NCI-H2196 (cell line): ENCODE data around the gene NPHP4.

ENCODE experiments used
- DNase-seq: peaks from one replicate; lab custom pipeline; 2025; ENCODE audit not compliant: unreplicated experiment; lab: John Stamatoyannopoulos, UW

NPHP4 gene

GRCh38 chr1:5882367-5883128 is 109.7 kb downstream of the NPHP4 start:
- no peak for DNase-seq

- no peak for DNase-seq
Observed at GRCh38 chr1:5881526-5882222, 110.6 kb downstream of the NPHP4 start.

- DNase-seq, result no peak
Observed at GRCh38 chr1:5880630-5881405, 111.4 kb downstream of the NPHP4 start.

GRCh38 chr1:5879421-5879820 is 112.8 kb downstream of the NPHP4 start:
- no peak for DNase-seq

- DNase-seq, result no peak
Observed at GRCh38 chr1:5878971-5879370, 113.3 kb downstream of the NPHP4 start.

- no peak for DNase-seq
Observed at GRCh38 chr1:5877683-5878530, 114.3 kb downstream of the NPHP4 start.

- no peak for DNase-seq
Observed at GRCh38 chr1:5877001-5877400, 115.2 kb downstream of the NPHP4 start.

GRCh38 chr1:5876094-5876650 is 116.1 kb downstream of the NPHP4 start:
- DNase-seq, result no peak

- no peak for DNase-seq
Observed at GRCh38 chr1:5875345-5875910, 116.8 kb downstream of the NPHP4 start.

- DNase-seq, result no peak
Observed at GRCh38 chr1:5874416-5875110, 117.7 kb downstream of the NPHP4 start.

- no peak for DNase-seq
Observed at GRCh38 chr1:5873556-5873955, 118.7 kb downstream of the NPHP4 start.

- no peak for DNase-seq
Observed at GRCh38 chr1:5872886-5873285, 119.3 kb downstream of the NPHP4 start.

GRCh38 chr1:5868931-5869500 is 123.2 kb downstream of the NPHP4 start:
- DNase-seq, result no peak

- no peak for DNase-seq
Observed at GRCh38 chr1:5865774-5866173, 126.5 kb downstream of the NPHP4 start.

- no peak for DNase-seq
Observed at GRCh38 chr1:5865056-5865455, 127.2 kb downstream of the NPHP4 start.

GRCh38 chr1:5864256-5864655 is 128.0 kb downstream of the NPHP4 start:
- no peak for DNase-seq

GRCh38 chr1:5863238-5863637 is 129.0 kb downstream of the NPHP4 start:
- DNase-seq, result no peak

GRCh38 chr1:5861871-5862825 is 130.1 kb downstream of the NPHP4 start:
- DNase-seq, result no peak
